SH-SY5Y (cell line): ENCODE results near the gene NCKAP5.

Experiments
- GATA2 ChIP-seq: IDR thresholded peaks from 2 replicates; pipeline ENCODE4 v1.6.1; 2011; ENCODE audit warnings: mild to moderate bottlenecking, low read depth, low read length
- GATA3 ChIP-seq: IDR thresholded peaks from 2 replicates; pipeline ENCODE4 v1.6.1; 2011; ENCODE audit warnings: low read depth, mild to moderate bottlenecking, low read length, moderate library complexity

Gene NCKAP5

DNA sequence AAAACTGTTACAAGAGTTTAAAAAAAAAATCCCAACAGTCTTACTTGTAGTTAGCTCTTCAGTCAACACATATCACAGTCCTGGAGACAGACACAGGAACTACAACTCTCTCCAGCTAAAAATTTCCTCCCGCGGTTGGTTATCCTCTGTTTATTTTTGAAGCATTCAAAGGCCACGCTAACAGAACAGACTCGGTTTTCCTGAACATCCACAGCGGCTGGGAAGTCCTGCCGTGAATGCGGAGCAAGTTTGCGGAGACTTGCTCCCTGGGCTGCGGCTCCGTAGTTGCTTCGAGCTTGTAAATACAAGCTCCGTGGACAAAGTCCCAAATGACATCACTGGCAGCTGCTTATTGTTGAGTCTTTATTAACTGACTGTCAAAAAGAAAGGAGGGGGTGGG, at the start of gene NCKAP5:
Gene NCKAP5 (minus strand): TSS at position 292 of the 400 bp plus-strand sequence. CDS start 50,937 bp downstream, outside the sequence.
- TF ChIP-seq GATA2 (no peak), GATA3 (no peak)

DNA sequence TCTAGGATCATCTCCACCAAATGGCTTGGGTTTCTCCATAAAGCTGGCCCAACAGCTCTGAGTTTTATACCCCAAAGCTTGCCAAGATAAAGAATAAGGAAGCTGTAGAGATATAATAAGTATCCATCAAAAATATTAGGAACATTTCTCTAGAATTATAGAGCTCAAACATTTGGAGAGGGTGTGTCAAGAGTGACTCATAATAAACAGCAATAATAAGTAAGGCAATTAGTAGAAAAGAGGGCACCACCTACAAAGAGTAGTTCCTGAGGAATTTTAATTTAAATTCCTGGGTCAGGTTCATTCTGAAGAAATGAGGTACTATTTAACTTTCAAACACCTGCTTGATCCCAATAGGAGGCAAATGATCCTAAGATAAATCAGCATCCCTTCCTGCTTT, 41.4 kb upstream of the NCKAP5 start:
- no peak for TF ChIP-seq GATA2
- no peak for TF ChIP-seq GATA3

DNA sequence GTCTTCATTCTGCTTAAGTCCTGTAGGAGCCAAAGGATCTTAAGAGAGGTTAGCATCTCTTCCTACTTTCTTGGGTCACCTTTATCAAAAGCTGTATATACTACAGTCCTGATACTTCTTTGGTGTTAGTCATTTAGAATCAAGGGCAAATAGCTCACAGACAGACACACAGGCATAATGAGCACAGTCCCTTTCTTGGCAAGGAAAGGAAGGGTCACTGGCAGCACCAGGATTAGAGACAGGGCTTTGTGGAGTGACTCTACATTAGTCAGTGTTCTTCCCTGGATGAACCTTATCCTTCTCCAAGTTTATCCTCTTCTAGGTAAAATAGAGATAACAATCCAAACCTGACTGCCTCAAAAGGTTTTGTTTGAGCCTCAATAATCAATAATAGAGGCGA, 40.0 kb upstream of the NCKAP5 start:
- TF ChIP-seq GATA3, result no peak
- TF ChIP-seq GATA2, result no peak

DNA sequence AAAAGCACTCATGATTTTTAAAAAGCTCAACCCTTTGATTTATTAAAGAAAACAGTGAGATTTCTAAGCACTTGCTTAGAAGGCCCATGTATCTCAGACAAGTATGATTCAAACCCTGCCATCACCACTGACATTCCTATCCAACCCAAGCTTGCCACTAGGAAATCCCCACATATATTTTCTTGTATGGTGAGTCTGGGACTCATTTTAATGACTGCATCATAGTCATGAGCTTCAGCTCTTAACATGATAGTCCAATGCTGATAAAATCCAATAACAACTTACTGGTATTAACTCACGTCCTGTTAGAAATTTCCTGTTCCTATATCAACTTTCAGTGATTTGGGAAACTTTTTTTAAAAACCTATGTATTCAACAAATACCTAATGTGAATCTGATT, 39.4 kb upstream of the NCKAP5 start:
- TF ChIP-seq GATA3 (no peak), GATA2 (no peak)

DNA sequence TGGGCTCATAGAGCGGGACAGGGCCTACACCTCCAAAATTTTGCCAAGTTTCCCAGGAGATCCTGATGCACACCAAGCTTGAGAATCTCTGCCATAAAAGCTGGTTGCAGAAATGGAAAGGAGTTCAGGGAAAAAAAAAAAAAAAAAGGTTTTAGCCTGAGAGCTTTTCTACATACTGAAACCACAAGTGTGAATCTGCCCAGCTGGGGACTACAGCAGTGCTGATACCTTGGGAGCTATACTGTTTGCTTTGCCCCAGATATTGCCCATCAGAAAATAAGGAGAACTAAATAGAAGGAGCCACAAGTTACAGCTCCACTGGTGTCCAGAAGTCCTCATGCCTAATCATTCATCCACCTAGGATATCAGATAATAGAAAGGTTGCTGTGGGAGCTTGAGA, 38.4 kb upstream of the NCKAP5 start:
- TF ChIP-seq GATA3 (no peak), GATA2 (no peak)

DNA sequence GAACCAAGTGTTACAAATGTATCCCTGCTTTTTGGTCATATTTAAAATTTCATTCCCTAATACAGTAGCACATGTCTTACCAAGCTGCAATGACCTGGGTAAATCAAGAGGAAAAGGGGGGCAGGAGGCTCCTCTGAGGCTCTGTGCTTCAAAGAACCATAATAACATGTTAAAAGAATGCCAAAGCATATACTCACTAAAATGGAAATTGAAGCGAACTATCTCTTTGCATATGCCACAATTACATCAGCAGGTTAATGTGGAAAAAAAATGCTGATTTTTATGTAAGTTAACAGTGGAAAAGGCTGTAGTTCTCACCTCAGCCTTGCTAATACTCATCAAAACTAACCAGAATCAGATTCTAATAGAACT, 37.5 kb upstream of the NCKAP5 start:
- TF ChIP-seq GATA2, result no peak
- TF ChIP-seq GATA3, result no peak

DNA sequence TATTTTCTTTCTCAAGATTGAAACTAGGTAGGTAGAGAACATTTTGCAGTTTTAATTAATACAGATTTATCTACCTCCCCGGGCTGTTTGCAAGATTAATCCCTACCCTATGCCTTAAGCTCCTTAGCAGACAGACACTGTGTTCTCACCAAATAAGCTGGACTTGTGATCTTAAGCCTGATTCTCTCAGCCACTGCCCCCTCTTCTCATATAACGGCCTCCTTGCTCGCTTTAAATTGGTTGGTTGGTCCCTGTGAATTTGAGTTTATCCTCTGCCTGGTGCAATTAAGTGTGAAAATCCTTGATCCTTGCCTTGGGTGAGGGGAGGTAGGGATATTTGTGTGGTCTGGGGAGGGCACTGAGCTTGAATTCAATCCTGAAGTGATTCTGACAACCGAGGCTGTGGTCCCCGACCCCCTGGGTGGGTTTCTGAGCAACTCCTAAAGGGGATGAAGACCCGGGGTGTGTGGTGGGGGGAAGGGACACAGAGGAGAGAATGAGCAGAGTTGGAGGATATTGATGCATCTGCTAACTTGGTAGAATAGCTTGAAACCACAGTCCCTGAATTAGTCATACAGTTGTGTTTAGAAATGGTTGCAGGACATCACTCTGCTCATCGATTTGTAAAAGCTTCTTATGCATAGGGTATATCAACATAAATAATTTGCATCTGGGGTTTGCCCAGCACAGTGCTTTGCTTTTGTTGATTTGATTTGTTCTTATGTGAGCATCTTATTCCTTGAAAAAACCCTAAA, 36.9 kb upstream of the NCKAP5 start:
- TF ChIP-seq GATA3 (no peak), GATA2 (no peak)

DNA sequence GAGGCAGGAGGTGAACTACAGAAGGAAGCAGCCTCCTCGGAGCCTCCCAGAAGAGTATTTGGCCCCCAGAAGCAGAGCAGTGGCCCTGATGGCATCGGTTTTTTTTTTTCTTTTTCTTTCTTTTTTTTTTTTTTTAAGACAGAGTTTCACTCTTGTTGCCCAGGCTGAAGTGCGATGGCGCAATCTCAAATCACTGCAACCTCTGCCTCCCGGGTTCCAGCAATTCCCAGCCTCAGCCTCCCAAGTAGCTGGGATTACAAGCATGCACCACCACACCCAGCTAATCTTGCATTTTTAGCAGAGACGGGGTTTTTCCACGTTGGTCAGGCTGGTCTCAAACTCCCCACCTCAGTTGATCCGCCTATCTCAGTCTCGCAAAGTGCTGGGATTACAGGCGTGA, 34.8 kb upstream of the NCKAP5 start:
- no peak for TF ChIP-seq GATA3
- TF ChIP-seq GATA2, result no peak

DNA sequence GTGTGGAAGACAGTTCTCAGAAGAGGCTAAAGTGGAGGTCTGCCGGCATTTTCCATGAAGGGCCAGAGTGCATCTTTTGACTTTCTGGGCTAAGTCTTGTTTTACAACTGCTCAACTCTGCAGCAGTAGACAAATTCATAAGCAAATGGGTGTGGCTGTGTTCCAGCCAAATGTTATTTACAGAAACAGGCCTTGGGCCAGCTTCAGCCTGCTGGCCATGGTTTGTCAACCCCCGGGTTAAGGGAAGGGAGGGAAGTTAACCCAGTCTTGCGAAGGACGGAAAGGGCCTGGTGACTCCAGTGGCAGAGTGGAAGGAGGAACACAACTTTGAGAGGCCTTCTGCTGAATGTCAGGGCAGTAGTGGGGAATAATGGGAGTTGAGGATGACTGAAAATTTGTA, 34.3 kb upstream of the NCKAP5 start:
- TF ChIP-seq GATA2 (no peak), GATA3 (no peak)

DNA sequence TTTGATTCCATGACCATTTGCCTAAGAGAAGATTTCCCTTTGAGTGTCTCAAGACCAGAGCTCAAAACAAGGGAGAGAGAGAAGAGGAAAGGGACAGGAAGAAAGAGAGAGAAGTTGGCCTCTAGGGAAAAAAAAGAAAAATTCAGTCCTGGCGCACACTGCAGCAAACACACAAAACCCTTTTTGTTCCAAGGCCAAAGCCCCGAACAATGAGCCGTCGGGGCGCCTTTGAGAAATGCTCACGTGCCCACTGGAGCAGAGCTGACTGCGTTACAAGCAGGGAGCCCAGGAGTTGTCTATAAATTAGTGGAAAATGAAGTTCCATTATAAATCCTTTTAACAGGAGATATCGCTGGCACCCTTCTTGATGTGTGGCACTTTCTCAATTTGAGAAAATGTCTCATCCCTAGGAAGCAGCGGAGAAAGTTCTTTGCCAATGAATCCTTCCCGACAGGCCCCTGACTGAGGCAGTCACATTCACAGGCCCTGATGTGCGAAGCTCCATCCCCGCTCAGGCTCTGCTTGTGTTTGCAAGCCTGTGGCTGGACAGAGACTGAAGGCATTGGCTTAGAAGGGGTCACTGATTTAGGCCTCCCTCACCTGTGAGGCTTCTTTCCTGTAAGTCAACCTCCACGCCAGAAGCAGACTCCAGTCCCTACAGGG, 32.1 kb upstream of the NCKAP5 start:
- TF ChIP-seq GATA3 (no peak), GATA2 (no peak)

DNA sequence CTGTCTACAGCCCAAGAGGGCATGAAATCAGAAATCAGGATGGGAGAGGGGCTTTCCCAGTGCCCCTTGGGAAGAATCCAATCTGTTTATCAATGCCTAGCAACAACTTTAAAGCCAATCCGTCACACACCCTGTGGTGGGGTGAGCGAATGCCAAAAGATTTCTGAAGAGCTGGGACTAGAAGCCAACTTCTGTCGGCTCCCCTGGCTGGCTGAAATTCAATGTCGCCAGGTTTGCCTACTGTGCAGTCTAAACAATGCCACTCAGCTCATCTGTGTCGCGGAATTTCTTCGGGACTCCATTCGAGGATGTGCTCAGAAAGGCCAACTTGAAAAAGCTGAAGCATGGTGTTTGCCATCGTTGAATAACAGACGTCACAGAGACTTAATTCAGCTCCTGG, 31.5 kb upstream of the NCKAP5 start:
- TF ChIP-seq GATA2, result no peak

DNA sequence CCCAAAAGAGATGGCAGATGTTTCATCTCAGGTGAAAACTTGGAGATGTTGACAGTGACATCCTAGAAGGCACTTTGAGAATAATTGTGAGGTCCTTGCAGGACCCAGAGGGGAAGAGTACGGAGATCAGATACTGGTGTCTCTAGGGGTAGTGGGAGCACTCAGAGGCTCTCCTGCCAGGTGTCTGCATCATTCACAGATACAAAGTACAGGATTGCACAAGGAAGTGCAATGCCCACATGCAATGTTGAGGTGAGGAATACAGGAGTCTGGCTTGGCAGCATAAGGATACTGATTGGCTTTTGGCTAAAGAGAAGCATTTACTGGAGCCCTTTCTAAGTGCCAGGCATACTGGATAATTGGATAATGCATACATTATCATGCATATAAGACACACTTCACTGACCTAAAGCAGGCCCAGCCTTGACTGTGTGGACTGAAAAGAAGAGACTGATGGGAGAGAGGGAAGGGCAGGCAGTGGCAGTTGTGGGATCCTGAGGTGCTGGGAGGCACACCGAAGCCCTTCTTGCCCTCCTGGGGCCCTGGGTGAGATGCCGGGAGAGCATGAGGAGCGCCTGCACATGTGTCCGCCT, 31.0 kb upstream of the NCKAP5 start:
- TF ChIP-seq GATA3 (no peak), GATA2 (no peak)

DNA sequence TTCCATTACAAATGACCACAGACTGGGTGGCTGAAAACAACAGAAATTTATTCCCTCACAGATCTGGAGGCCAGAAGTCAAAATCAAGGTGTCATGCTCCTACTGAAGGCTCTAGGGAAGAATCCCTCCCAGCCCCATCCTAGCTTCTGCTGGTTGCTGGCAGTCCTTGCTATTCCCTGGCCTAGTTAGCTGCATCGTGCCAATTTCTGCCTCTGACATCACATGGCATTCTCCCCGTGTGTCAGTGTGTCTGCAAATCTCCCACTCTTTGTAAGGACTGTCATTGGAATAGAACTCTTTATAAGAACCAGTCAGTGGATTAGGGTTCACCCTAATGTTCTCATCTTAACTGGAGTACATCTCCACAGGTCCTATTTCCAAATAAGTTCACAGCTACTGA, 30.5 kb upstream of the NCKAP5 start:
- no peak for TF ChIP-seq GATA2
- no peak for TF ChIP-seq GATA3

DNA sequence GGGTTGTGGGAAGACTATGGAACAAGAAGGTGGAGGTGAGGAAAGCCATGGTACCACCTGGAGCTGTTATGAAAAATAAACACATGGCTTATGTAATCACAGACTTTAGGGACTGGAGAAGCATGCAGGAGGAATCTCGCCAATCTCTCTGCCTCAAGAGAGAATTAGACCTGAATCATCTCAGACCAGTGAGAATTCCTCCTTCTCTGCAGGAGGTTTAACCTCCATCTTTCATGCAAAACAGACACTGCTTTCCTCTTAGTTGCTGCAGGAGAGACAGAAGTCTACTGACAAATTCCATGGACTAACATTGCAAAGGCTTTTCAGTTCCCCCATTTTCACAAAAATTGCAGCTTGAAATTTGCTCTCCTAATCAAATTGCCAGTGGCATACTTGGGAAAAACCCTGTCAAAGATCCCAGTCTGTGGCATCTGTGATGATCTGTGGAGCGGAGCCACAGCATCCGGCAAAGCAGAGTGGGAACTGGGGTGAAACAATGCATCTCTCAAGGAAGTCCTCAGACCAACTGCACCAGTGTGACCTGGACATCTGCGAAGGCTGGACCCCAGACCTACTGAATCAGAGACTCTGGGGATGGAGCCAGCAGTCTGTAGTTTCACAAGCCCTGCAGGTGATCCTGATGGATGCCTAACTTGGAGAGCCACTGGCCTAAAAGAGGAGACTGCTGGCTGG, 28.6 kb upstream of the NCKAP5 start:
- TF ChIP-seq GATA2, result no peak
- TF ChIP-seq GATA3, result no peak
